SH-SY5Y (cell line): Measurements from ENCODE around the gene KIF4B.

Experiments used
- GATA2 ChIP-seq: IDR thresholded peaks from 2 replicates; pipeline ENCODE4 v1.6.1; 2011; ENCODE audit warnings: mild to moderate bottlenecking, low read depth, low read length
- GATA3 ChIP-seq: IDR thresholded peaks from 2 replicates; pipeline ENCODE4 v1.6.1; 2011; ENCODE audit warnings: low read depth, mild to moderate bottlenecking, low read length, moderate library complexity

DNA sequence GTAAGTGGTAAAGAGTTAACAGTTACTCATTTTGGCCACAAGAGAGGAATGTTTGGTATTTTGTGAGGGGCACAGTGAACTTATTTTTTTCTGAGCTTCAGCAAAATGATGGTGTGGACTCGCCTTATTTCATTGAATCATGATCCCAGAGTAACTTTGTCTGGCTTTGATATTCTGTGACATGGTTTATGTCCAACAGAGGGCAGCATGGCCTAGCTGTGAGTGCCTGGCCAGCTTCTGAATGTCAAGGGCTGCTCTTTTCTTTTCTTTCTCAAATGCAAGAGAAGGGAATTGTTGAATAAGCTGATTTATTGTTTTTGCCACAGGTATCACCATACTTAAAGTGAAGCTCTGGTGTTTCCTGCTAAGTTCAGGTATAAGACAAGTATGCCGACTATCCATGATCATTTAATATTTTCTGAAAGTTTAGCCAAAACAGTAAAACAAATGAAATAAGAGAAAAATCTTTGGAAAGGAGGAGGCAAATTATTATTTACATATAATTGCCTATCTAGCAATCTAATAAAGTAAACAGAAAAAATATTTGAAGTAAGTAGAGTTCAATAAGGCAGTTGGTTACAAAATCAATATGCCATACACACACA is 41.0 kb upstream of the KIF4B start:
- no peak for TF ChIP-seq GATA2
- no peak for TF ChIP-seq GATA3
